Psoas muscle (tissue), 8 donors: Measurements from ENCODE around the gene ZNF831. TPM values are rescaled to one million over a fixed set of nuclear protein-coding genes. Genes with fewer than 3 reads are reported as not detected.

ENCODE experiments used
- ATAC-seq, 4 donors: fragments of 200-7000 bp; cut with Tn5 transposase; one replicate each; pipeline ENCODE4 v1.9.1; 2020; ENCODE audit warnings: moderate library complexity in 3 of 4, mild to moderate bottlenecking in 2 of 4
- DNase-seq, 2 donors: peaks; one replicate each; pipeline ENCODE4 v3.0.0-alpha.2; 2020
- H3K27ac ChIP-seq: fragments of 200-600 bp; one replicate; pipeline ENCODE4 v1.8.0; 2022
- H3K27me3 ChIP-seq, 3 donors: fragments of 200-600 bp in 1 of 3; one replicate each; pipeline versions ENCODE4 v1.6.1 to v1.8.0; 2013 to 2022; ENCODE audit warnings: low read length in 2 of 3, mild to moderate bottlenecking in 2 of 3, moderate library complexity in 1 of 3; ENCODE audit not compliant: insufficient read depth in 3 of 3
- H3K36me3 ChIP-seq, 2 donors: fragments of 200-600 bp in 1 of 2; one replicate each; pipeline versions ENCODE4 v1.6.1 to v1.8.0; 2013 to 2022; ENCODE audit warnings: low read depth in 1 of 2, mild to moderate bottlenecking in 1 of 2, moderate library complexity in 1 of 2; ENCODE audit not compliant: insufficient read depth in 1 of 2
- H3K4me1 ChIP-seq: fragments of 200-600 bp; one replicate; pipeline ENCODE4 v1.8.0; 2022
- H3K4me3 ChIP-seq: fragments of 200-600 bp; one replicate; pipeline ENCODE4 v1.8.0; 2022; ENCODE audit warnings: mild to moderate bottlenecking
- H3K9me3 ChIP-seq: fragments of 200-600 bp; one replicate; pipeline ENCODE4 v1.8.0; 2022
- WGBS, 3 donors: extraction: QIAGEN DNeasy Blood & Tissue Kit; methylation state at CpG; one replicate each; pipeline versions ENCODE4 v1.1.6 to v1.1.7; 2013; 5-methylcytosine and 5-hydroxymethylcytosine counted together
- intact Hi-C, 2 donors: fragments of 100-400 bp; cut with DNase I; formaldehyde crosslinking; loops; one replicate each; pipeline versions ENCODE4 v1.11.0 to v1.14.2; 2022
- polyA plus RNA-seq, 3 donors: library from polyadenylated mRNA; stranded (reverse); fragments of 200-250 nt; gene quantifications; one replicate each; pipeline ENCODE4 v1.2.3, GENCODE V29; 2013
- total RNA-seq, 4 donors: library from RNA; stranded (reverse); fragmentation: NEBNext Ultra II Directional in 2 of 4; extraction: Animal tissue kit (Norgen Biotek cat#: 25700) in 2 of 4; gene quantifications; one replicate each; pipeline versions ENCODE4 v1.2.1 to v1.2.4, GENCODE V29; 2021 to 2023
- TF ChIP-seq, protein P1 (sequence below): fragments of 200-600 bp; IDR thresholded peaks from one replicate; pipeline ENCODE4 v1.8.0; 2022; ENCODE audit warnings: antibody characterized with exemption
- donor health status: healthy with polysubstance abuse.
- donor health status: DM: no; HTN: no; CAD: no; lungs with moderate emphysema.
- donor health status: Bipolar disorder and iron deficiency.
- donor health status: healthy.
- donor health status: DM: yes; HTN: yes; CAD: no.
- donor health status: DM: no; HTN: no; CAD: no.
- donor health status: DM: no; HTN: no; CAD: no.
- donor health status: DM: yes; HTN: yes; CAD: no.

The ZNF831 gene
- total and polyA plus RNA-seq, 7 donors: 0.01 to 0.08 (median 0.03) TPM; not detected in 1

- intact Hi-C loops: no loop called here
- no peak overlapping the region for H3K4me3 ChIP-seq
- H3K9me3 ChIP-seq: no peaks in the 10 kb centered on the region
- no peak overlapping the region for H3K27ac ChIP-seq
- DNase-seq (no peak), ATAC-seq (no peak)
- TF ChIP-seq, protein P1, sequence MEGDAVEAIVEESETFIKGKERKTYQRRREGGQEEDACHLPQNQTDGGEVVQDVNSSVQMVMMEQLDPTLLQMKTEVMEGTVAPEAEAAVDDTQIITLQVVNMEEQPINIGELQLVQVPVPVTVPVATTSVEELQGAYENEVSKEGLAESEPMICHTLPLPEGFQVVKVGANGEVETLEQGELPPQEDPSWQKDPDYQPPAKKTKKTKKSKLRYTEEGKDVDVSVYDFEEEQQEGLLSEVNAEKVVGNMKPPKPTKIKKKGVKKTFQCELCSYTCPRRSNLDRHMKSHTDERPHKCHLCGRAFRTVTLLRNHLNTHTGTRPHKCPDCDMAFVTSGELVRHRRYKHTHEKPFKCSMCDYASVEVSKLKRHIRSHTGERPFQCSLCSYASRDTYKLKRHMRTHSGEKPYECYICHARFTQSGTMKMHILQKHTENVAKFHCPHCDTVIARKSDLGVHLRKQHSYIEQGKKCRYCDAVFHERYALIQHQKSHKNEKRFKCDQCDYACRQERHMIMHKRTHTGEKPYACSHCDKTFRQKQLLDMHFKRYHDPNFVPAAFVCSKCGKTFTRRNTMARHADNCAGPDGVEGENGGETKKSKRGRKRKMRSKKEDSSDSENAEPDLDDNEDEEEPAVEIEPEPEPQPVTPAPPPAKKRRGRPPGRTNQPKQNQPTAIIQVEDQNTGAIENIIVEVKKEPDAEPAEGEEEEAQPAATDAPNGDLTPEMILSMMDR: no peak
- peaks cover 2 to 4% (median 4%) of the 10 kb centered on the region in 3 donors for H3K27me3 ChIP-seq
- H3K4me1 ChIP-seq: no peaks in the 10 kb centered on the region
- no peaks in the 10 kb centered on the region for H3K36me3 ChIP-seq
- 85 to 87% (median 86%) methylated on average over 10 of the region's 10 CpGs for whole genome bisulfite sequencing, 3 donors
These were observed 79.3 kb downstream of the ZNF831 start for GRCh38 chr20:59242714-59243626.

GRCh38 chr20:59246691-59247400 is 83.2 kb downstream of the ZNF831 start:
- no peak for DNase-seq
- TF ChIP-seq, protein P1: no peak
- no peaks in the 10 kb centered on the region for H3K9me3 ChIP-seq
- no peaks in the 10 kb centered on the region for H3K36me3 ChIP-seq
- H3K27me3 ChIP-seq: peaks cover 2 to 10% (median 2%) of the 10 kb centered on the region in 3 donors
- H3K4me1 ChIP-seq: no peaks in the 10 kb centered on the region
- intact Hi-C loops: no loop called here
- no peak overlapping the region for H3K4me3 ChIP-seq
- 75 to 80% (median 75%) methylated on average over 8 of the region's 8 CpGs for WGBS, 3 donors
- H3K27ac ChIP-seq: no peak overlapping the region
- ATAC-seq: no peak

GRCh38 chr20:59247731-59248684 is 84.4 kb downstream of the ZNF831 start:
- no peaks in the 10 kb centered on the region for H3K36me3 ChIP-seq
- H3K27me3 ChIP-seq: peaks cover 0 to 10% (median 2%) of the 10 kb centered on the region in 3 donors
- TF ChIP-seq, protein P1: no peak
- ATAC-seq (no peak), DNase-seq (no peak)
- intact Hi-C loops: no loop called here
- WGBS, 3 donors: 46 to 62% (median 46%) methylated on average over 4 of the region's 4 CpGs
- no peak overlapping the region for H3K27ac ChIP-seq
- H3K4me1 ChIP-seq: no peaks in the 10 kb centered on the region
- no peak overlapping the region for H3K4me3 ChIP-seq
- H3K9me3 ChIP-seq: no peaks in the 10 kb centered on the region

- Histone ChIP-seq H3K4me1 (no peaks in the 10 kb centered on the region), H3K9me3 (no peaks in the 10 kb centered on the region), H3K36me3 (no peaks in the 10 kb centered on the region), H3K27ac (no peak overlapping the region), H3K27me3 (peaks cover 0 to 10% (median 4%) of the 10 kb centered on the region in 3 donors), H3K4me3 (no peak overlapping the region)
- ATAC-seq: no peak
- TF ChIP-seq, protein P1: no peak
- no peak for DNase-seq
- 91 to 93% (median 92%) methylated on average over 6 of the region's 6 CpGs for WGBS, 3 donors
- intact Hi-C loops: no loop called here
These were observed 86.7 kb downstream of the ZNF831 start for GRCh38 chr20:59250293-59250692.
